HG03064 (cell line): Measurements from ENCODE around the gene GSTA4.
A peak's percentile ranks its signal among the peaks of the same experiment; 100 is the strongest.

ENCODE experiments used
- ATAC-seq: cut with Tn5 transposase; IDR thresholded peaks from one replicate; pipeline ENCODE4 v1.9.1; 2021; ENCODE audit warnings: low read depth; ENCODE audit not compliant: unreplicated experiment

Gene GSTA4, protein sequence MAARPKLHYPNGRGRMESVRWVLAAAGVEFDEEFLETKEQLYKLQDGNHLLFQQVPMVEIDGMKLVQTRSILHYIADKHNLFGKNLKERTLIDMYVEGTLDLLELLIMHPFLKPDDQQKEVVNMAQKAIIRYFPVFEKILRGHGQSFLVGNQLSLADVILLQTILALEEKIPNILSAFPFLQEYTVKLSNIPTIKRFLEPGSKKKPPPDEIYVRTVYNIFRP

GRCh38 chr6:52995089-52995912, at the start of gene GSTA4:
Gene GSTA4, minus strand, starts transcription at chr6:52995284. Its CDS starts 1,041 bp downstream, at chr6:52994243.
- ATAC-seq, result peak; percentile 98

GRCh38 chr6:53044572-53044971, 49.5 kb upstream of the GSTA4 start:
- ATAC-seq, result no peak

- no peak for ATAC-seq
Observed at GRCh38 chr6:53044071-53044470, 49.0 kb upstream of the GSTA4 start.

GRCh38 chr6:53043581-53043980, 48.5 kb upstream of the GSTA4 start:
- ATAC-seq, result no peak

GRCh38 chr6:53042112-53042511, 47.0 kb upstream of the GSTA4 start:
- ATAC-seq, result no peak

DNA sequence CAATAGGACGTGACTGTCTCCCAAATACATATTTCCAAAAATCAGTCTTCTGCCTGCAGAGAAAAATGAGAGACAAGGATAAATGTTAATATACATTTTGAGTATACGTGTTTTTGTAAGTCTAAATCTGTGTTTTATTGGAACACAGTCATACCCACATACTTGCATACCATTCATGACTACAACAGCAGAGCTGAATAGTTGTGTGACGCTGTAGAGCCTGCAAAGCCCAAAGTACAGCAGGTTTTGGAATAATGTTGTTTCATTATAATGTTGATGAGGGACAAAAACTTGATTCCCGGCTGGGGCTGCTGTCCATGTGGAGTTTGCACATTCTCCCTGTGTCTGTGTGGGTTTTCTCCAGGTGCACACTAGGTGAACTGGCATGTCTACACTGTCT, 46.3 kb upstream of the GSTA4 start:
- ATAC-seq, result no peak

GRCh38 chr6:53038596-53038995, 43.5 kb upstream of the GSTA4 start:
- ATAC-seq, result no peak

DNA sequence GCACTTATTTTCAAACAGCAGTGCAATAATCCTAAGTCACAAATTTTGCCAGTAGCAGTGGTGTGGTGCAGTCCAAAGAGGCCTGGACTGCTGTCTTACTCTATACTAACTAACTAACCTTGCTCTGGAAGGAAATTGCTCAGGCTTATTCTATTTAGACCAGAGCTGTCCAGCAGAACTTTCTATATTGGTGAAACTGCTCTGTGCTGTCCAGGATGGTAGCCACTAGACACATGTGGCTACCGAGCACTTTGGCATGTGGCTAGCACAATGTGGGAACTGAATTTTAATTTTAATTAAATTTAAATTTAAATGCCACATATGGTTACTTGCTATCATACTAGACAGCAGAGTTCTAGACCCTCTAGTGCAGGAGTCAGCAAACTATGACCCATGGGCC, 43.1 kb upstream of the GSTA4 start:
- no peak for ATAC-seq

- no peak for ATAC-seq
Observed at GRCh38 chr6:53035549-53036213, 40.6 kb upstream of the GSTA4 start.

DNA sequence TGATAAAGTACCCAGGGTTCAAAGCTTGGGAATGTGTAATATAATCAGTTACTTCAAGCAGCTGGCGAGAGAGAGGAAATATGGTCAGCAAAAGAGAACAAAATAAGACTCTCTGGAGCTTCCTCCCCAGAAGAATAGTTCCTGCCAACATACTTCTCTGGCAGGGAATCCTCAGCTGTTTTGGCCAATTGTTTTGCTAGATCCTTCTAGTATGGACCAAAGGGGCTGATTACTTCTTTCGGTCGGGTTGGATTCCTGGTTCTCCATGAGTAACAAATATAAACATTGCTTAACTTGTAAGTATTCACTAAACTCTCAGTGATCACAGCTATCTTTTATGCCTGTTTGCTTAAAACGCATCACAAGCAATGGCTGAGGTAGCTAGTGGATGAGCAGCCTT, 38.7 kb upstream of the GSTA4 start:
- ATAC-seq, result no peak

DNA sequence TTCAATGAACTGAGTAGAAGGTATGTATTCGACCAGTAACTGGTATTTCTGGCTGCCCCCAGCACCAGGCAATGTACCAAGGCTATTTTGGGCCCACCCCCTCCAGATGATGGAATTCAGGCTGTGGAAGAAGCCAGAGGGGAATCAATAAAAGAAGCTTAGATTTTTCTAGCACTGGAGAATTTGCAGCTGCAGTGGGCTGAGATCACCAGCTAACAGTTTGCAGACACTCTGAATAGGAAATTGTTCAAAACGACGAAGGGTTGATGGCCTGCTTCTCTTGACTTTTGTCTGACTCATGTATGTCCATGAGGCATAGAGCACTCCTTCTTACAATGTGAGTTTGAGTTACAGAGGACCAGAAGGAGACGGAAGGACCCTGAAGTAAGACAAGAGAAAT, 37.8 kb upstream of the GSTA4 start:
- ATAC-seq, result no peak

GRCh38 chr6:53031281-53031680, 36.2 kb upstream of the GSTA4 start:
- no peak for ATAC-seq

- no peak for ATAC-seq
Observed at GRCh38 chr6:53029761-53030160, 34.7 kb upstream of the GSTA4 start.

- no peak for ATAC-seq
Observed at GRCh38 chr6:53029257-53029656, 34.2 kb upstream of the GSTA4 start.

DNA sequence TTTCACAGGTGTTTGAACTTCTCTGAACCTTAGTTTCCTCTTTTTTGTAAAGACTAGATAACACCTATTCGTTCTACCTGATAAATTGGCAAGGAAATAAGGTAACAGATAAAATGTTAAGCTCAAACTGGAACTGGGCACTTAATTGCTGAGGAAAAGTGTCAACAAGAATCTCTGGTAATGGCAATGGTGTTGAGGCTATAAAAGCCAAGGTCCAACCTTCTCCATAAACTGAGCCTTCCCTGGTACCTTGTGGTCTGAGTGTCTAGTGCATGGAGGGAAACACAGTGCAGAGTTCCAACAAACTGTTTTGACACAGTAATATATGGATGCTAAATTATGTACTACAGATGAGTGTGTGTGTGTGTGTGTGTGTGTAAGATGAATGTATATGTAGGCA, 33.4 kb upstream of the GSTA4 start:
- ATAC-seq, result no peak

GRCh38 chr6:53027131-53027718, 32.1 kb upstream of the GSTA4 start:
- ATAC-seq, result no peak

DNA sequence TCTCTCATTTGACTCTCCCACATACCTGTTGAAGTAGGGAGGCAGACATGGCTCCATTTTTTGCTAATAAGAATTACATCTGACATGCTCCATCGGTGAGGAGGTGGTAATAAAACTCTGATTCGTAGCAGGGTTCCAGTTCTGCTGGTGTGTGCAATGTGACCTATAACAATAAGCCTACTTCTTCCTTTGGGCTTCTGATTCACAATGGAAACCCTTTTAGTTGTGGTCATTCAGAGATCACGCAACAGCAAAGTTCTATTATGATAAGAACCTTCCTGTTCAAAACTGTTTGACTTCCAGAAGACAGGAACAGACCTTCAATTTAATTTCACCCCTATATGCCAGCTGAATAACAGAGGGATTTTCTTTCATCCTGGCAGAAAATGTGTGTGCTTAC, 31.4 kb upstream of the GSTA4 start:
- no peak for ATAC-seq

GRCh38 chr6:53023323-53023722, 28.2 kb upstream of the GSTA4 start:
- no peak for ATAC-seq

- no peak for ATAC-seq
Observed at GRCh38 chr6:53020005-53020744, 25.1 kb upstream of the GSTA4 start.

DNA sequence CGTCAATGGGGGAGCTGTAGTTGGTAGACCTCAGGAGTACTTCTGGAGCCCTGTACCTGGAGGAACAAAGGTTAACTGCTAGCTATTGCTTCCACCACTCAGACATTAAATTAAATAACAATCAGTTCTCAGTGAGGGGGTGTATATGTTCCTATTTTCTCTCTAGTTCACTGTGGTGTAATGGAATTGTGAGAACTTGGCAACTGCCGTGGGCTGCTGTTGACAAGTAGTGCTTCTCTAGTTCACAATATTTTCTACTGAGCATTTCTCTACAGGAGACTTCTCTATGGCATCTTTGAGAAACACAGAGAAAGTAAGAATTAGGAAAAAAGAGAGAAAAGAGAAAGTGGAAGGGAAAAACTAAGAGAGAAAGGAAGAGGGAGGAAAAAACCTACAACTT, 23.4 kb upstream of the GSTA4 start:
- no peak for ATAC-seq

DNA sequence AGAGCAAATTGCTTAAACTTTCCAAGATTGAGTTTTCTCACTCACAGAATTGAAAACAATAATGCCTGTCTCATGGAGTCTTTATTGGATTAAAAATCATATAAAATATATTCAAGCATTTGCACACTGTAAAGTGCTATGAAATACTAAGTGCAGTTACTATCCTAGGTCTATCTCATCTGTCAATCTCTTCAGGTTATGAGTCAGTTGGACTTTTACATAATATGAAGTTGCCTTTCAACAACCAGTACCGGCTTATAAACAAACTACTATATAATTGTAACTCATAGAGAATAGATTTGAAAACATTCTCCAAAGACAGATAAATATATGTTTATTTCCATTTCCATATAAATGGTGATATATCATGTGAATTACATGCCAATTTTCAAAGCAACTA, 20.4 kb upstream of the GSTA4 start:
- no peak for ATAC-seq
